ENCODE measurements around the gene WWC2.

The WWC2 gene

DNA sequence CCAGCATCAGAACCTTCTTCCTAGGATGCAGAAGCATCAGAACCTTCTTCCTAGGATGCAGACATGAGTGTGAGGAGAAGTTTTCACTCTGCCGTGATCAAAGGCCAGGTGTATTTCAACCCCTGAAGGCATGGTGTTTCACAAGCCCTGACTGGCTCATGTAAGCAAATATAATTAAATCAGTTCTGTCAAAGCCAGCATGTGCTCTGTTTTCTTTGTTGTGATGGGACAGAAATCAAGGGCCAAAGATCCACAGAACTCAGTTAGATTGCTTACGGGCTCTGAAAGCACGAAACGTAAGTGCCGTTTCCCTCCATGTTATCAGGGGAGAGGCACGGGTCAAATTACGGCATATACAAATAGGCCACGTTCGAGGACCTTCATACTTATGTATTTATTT, 255.2 kb downstream of the WWC2 start:
- no peak for DNase-seq (ENCODE audit: low read depth)

DNA sequence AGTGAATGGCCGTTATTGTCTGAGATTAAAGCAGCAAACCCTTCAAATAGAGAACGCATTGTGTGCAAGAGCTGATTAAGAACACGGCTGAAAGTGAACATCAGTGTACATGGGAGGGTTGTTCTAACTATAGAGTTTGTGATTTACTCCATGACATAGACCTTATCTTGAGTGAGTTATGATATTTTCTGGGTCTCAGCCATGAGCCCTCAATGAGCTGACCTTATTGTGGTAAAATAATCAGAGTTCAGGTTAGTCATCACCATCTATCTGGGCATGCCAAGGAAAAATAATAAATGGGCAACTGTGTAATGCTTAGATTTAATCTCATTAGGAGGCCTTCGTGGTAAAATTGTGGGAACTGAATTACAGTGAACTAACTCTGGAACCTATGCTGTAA, 256.3 kb downstream of the WWC2 start:
- DNase-seq (ENCODE audit: low read depth) = no peak

DNA sequence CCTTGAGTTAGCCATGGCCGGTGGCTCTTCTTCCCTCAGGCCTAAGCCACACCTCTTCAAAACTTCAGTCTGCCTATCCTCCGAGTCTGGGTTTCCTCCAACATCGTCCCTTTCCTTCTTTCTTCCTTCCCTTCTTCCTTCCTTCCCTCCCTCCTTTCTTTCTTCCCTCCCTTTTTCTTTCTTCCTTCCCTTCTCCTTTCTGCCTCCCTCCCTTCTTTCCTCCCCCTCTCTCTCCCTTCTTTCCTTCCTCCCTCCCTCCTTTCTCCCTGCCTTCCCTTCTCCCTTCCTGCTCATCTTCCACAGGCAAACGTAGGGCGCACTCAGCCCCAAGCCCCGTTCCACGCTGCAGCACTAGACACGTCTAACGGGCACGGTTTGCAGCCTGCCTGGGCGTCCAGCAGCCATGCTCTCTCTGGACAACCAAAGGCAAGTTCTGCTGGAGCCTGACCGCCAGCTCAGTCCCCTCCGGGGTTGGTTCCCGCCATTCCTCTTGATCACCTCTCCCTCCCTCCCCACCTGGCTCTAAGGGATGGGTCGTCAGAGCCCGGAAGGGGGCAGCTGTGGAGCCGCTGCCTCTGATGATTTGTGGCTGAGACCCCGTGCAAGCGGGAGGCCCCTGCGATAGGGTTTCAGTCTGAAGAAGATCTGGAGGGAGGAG, 257.2 kb downstream of the WWC2 start:
- no peak for DNase-seq (ENCODE audit: low read depth)

DNA sequence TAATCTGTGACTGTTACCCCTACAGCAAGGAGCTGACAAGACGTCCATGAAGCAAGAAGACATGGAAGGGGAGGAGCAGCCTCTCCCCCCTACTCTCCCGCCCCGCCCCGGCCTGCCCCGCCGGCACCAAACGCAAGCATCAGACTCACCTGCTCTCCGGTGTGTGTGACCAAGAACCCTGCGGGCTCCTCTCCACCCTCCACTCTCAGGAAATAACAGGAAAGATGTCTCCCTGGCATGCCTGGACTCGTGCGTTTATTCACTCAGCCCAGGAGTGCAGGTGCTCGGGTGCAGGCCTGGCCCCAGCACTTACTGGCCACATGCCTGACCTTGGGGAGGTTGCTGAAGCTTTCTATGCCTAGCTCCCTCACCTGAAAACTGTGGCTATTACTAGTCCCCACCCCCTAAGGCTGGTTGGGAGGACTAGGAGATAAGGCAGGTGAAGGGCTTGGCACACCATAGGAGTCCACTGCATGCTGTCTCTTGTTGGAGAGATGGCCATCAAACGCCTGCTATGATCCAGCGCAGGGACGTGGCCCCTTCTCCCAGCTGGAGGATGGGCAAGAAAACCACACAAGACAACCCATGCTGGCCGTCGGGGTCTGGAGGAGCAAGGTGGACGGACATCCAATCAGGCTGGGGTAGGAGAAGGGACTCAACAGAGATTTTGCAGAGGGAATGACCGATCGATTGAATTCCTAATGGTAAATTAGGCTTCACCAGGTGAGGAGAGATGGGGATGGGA, 258.0 kb downstream of the WWC2 start:
- DNase-seq (ENCODE audit: low read depth) = no peak

DNA sequence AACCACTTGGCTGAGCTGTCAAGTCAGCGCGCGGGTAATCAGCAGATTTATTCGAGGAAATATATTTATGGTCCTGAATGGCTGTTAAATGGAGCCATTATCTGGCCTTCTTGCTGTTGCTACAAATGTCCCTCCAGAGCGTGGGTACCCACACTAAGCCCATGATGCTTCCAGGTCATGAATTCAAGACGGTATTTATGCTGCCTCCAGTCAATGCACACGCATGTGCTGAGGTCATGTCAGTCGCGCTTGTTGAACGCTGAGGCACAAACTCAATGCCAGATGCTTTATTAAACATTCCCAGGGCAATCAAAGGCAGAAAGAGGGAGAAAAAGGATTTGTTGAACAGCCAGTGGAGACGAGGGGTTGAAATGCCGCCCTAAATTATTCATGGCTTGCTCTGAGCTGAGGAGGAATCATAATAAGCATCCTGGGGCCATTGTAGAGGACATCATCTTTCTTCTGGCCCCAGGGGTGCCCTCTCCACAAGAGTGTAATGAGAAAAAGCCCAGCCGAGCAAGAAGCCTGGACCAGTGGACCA, 259.2 kb downstream of the WWC2 start:
- DNase-seq (ENCODE audit: low read depth) = no peak

DNA sequence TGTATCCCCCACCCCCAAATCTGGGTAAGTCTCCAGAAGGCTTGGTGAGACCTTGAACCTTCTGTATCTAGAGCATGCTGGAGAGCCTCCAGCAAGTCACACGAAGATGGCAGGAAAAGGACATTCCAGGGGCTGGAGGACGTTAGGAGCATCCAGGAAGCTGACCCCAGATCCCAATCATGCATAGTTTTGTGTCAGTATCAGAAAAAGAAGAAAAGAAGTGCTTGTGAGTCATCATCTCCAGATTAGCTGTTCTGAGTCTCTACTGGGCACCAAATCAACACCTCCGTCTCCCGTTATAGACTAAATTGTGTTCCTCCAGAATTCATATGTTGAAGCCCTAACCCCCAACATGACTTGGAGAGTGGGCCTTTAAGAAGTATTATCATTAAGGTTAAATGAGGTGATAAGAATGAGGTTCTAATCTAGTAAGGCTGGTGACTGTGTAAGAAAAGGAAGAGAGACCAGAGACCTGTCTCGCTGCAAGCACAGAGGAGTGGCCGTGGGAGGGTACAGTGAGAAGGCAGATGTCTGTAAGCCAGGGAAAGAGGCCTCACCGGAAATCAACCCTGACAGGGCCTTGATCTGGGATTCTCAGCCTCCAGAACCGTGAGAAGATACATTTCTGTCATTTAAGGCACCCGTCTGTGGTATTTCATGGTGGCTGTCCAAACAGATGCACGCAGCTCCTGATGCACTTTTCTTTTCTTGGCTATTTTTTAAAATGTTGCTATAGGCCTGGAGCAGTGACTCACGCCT, 261.3 kb downstream of the WWC2 start:
- DNase-seq (ENCODE audit: low read depth) = no peak

DNA sequence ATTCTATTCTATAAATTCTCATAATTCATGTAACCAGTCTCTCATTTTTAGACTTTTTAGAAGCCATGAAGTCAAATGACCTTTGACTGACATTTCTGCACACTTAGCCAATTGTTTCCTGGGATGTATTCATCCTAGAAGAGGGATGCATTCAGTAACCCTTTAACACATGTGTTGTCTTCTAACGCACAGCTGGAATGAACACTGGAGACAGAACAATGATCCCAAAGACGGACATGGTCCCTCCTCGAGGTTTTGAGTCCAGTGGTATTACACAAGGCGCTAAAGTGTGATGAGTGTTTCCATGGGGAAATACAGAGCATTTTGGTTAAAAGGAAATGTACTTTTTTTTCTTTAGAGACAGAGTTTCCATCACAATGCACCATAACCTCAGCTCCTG, 263.0 kb downstream of the WWC2 start:
- no peak for DNase-seq (ENCODE audit: low read depth)

DNA sequence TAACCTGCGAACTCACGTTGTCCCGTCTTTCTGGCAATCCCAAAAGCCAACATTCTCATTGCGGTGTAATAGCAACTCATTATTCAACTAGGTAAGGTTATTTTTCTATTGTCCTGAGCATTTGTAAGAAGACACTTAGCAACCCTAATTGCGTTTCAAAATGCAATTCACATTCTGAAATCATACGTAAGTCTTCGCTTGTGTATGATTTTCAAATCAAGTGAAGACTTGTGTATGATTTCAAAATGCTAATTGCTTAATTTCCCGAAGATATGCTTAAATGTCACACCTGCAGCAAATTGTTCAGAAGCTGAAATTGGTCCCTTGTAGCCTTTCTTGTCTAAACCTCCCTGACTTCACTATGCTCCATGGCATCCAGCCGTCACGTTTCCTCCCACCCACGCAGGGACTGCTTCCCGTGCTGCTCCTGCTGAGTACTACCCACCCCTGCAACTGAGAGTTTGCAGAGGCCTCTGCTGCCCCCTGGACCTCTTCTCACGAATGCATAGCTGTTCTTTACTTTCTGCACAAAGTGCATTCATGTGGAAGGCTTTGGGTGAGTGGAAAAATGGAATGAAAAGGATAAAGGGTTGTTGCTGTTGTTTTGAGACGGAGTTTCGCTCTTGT, 264.0 kb downstream of the WWC2 start:
- DNase-seq (ENCODE audit: low read depth) = no peak

DNA sequence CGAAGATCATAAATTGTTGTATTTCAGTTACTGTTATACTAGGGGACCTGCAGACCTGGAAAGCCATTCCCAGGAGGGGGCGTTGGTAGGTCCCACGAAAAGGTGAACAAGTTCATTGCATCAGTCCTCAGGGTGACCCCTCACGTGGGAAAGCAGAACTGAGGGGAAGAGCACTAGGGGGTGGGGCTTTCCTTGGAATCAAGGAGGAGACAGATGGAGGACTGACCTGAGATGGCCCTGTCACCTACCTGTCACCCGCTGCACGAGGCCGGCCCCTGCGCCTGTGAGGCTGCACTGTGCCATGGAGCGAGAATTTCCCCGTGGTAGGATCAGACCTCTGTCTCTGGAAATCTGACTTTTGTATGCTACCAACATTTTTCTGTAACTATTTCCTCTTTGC, 265.0 kb downstream of the WWC2 start:
- DNase-seq (ENCODE audit: low read depth) = no peak

DNA sequence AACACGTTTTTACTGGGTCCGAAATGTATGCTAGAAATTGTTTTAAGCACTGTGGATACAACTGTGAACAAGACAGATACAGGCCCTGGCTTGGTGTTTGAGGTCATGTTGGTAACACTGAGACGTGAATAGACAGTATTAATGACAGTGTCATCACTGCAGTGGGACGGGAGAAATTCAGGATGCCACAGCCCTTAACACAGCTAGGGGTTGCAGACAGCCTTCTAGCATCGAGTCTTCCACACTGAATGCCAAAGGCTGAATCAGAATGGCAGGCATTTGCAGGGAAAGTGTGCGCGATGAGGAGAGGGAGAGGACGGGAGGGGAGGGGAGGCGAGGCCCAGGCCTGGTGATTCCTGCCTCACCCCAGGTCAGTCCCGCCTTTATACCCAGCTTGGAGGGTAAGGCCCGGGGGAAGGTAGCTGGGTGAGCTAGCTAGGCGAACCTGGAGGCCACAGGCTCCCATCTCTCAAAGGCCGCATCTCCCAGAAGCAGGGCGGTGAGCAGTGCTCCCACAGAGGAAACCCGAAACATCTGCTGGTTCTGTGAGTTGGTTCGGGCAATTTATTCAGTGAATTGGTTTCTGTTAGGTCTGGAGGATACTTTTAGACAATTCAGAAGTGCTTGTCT, 267.3 kb downstream of the WWC2 start:
- no peak for DNase-seq (ENCODE audit: low read depth)

DNA sequence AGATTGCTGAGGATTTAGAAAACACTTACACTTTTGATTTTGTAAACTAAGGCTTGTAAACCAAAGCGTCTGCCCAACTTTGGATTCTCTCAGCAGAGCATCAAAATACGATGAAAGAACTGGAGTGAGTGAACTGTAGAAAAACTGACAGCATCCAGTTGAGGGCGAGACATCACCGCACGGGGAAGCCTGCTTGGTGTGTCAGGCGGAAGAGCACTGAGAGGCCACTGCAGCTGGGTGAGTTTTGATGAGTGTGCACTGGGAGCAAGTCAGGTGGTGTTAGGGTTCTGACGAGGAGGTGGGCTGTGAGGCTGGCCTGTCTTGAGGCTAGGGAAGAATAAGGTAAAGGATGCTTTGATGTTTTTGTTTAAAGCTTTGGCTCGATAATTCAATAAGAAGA, 270.0 kb downstream of the WWC2 start:
- no peak for DNase-seq (ENCODE audit: low read depth)

All from stimulated activated CD8-positive, alpha-beta memory T cell treated with anti-CD3 and anti-CD28 coated beads, Interleukin-12 subunit alpha, Interleukin-12 subunit beta, amount 100 ng/mL, for 1 hour (primary cell).